ENCODE results near the gene SOX15. TPM values are rescaled to one million over a fixed set of nuclear protein-coding genes. Genes with fewer than 3 reads are reported as not detected.

The SOX15 gene
- total and polyA plus RNA-seq, 2 of the 13 experiments (the other 11 are each of a cell fraction or from before 2014, with no cell fraction given): 0.07 to 0.18 TPM

DNA sequence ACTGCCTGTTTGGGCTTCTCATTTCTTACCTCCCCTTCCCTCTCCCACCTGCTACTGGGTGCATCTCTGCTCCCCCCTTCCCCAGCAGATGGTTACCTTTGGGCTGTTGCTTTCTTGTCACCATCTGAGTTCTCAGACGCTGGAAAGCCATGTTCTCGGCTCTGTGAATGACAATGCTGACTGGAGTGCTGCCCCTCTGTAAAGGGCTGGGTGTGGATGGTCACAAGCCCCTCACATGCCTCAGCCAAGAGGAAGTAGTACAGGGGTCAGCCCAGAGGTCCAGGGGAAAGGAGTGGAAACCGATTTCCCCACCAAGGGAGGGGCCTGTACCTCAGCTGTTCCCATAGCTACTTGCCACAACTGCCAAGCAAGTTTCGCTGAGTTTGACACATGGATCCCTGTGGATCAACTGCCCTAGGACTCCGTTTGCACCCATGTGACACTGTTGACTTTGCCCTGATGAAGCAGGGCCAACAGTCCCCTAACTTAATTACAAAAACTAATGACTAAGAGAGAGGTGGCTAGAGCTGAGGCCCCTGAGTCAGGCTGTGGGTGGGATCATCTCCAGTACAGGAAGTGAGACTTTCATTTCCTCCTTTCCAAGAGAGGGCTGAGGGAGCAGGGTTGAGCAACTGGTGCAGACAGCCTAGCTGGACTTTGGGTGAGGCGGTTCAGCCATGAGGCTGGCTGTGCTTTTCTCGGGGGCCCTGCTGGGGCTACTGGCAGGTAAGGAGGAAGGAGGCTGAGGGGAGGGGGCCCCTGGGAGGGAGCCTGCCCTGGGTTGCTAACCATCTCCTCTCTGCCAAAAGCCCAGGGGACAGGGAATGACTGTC, 10.7 kb downstream of the SOX15 start, which contains the start of gene CD68 (continued):
- TF ChIP-seq, protein P1, sequence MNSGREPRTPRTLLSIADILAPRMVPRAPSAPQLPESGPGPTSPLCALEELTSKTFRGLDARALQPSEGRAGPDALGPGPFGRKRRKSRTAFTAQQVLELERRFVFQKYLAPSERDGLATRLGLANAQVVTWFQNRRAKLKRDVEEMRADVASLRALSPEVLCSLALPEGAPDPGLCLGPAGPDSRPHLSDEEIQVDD (CRISPR knock-in tag; IDR thresholded peaks at IDR 0.05; ENCODE audit: borderline replicate concordance): no peak
- TF ChIP-seq PHF5A (CRISPR knock-in tag; IDR thresholded peaks at IDR 0.05; ENCODE audit: low read depth, unreplicated experiment) (peak; percentile 90), HNF4A (CRISPR knock-in tag; IDR thresholded peaks at IDR 0.05) (peak; percentile 73), NFE2 (CRISPR knock-in tag; IDR thresholded peaks at IDR 0.05) (no peak), CEBPG (CRISPR knock-in tag; IDR thresholded peaks at IDR 0.05) (peak; percentile 95), ZFP36L2 (CRISPR knock-in tag; IDR thresholded peaks at IDR 0.05) (no peak), ZNF225 (CRISPR knock-in tag; IDR thresholded peaks at IDR 0.05) (no peak), TBX2 (CRISPR knock-in tag; IDR thresholded peaks at IDR 0.05; ENCODE audit: borderline replicate concordance) (peak; percentile 88; the same call in 1 of the 2 replicates), PLRG1 (conservative IDR thresholded peaks at IDR 0.05) (no peak), ZNF761 (CRISPR knock-in tag; conservative IDR thresholded peaks at IDR 0.05) (0 out of 2 replicates have a peak, but pooled peaks have one; percentile 34), SRSF4 (IDR thresholded peaks at IDR 0.05; ENCODE audit: low read depth, low read length, poor library complexity, severe bottlenecking) (no peak), MTA3 (CRISPR knock-in tag; IDR thresholded peaks at IDR 0.05) (no peak), NFE2L2 (IDR thresholded peaks at IDR 0.05; ENCODE audit: low read length) (no peak), HIVEP1 (CRISPR knock-in tag; IDR thresholded peaks at IDR 0.05) (peak; percentile 8; the same call in 1 of the 2 replicates), ATM (IDR thresholded peaks at IDR 0.05; ENCODE audit: borderline replicate concordance) (no peak), ZNF652 (CRISPR knock-in tag; IDR thresholded peaks at IDR 0.05; ENCODE audit: borderline replicate concordance, low read depth) (no peak)
- TF ChIP-seq, protein P2, sequence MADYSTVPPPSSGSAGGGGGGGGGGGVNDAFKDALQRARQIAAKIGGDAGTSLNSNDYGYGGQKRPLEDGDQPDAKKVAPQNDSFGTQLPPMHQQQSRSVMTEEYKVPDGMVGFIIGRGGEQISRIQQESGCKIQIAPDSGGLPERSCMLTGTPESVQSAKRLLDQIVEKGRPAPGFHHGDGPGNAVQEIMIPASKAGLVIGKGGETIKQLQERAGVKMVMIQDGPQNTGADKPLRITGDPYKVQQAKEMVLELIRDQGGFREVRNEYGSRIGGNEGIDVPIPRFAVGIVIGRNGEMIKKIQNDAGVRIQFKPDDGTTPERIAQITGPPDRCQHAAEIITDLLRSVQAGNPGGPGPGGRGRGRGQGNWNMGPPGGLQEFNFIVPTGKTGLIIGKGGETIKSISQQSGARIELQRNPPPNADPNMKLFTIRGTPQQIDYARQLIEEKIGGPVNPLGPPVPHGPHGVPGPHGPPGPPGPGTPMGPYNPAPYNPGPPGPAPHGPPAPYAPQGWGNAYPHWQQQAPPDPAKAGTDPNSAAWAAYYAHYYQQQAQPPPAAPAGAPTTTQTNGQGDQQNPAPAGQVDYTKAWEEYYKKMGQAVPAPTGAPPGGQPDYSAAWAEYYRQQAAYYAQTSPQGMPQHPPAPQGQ (CRISPR knock-in tag; IDR thresholded peaks at IDR 0.05; ENCODE audit: borderline replicate concordance): peak; percentile 83; the same call in 1 of the 2 replicates
- TF ChIP-seq, protein P3, sequence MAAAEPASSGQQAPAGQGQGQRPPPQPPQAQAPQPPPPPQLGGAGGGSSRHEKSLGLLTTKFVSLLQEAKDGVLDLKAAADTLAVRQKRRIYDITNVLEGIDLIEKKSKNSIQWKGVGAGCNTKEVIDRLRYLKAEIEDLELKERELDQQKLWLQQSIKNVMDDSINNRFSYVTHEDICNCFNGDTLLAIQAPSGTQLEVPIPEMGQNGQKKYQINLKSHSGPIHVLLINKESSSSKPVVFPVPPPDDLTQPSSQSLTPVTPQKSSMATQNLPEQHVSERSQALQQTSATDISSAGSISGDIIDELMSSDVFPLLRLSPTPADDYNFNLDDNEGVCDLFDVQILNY (CRISPR knock-in tag; conservative IDR thresholded peaks at IDR 0.05): no peak
- TF ChIP-seq, protein P4, sequence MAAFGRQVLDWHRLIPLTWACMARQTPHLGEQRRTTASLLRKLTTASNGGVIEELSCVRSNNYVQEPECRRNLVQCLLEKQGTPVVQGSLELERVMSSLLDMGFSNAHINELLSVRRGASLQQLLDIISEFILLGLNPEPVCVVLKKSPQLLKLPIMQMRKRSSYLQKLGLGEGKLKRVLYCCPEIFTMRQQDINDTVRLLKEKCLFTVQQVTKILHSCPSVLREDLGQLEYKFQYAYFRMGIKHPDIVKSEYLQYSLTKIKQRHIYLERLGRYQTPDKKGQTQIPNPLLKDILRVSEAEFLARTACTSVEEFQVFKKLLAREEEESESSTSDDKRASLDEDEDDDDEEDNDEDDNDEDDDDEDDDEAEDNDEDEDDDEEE (CRISPR knock-in tag; IDR thresholded peaks at IDR 0.05): peak; percentile 88
- TF ChIP-seq, protein P5, sequence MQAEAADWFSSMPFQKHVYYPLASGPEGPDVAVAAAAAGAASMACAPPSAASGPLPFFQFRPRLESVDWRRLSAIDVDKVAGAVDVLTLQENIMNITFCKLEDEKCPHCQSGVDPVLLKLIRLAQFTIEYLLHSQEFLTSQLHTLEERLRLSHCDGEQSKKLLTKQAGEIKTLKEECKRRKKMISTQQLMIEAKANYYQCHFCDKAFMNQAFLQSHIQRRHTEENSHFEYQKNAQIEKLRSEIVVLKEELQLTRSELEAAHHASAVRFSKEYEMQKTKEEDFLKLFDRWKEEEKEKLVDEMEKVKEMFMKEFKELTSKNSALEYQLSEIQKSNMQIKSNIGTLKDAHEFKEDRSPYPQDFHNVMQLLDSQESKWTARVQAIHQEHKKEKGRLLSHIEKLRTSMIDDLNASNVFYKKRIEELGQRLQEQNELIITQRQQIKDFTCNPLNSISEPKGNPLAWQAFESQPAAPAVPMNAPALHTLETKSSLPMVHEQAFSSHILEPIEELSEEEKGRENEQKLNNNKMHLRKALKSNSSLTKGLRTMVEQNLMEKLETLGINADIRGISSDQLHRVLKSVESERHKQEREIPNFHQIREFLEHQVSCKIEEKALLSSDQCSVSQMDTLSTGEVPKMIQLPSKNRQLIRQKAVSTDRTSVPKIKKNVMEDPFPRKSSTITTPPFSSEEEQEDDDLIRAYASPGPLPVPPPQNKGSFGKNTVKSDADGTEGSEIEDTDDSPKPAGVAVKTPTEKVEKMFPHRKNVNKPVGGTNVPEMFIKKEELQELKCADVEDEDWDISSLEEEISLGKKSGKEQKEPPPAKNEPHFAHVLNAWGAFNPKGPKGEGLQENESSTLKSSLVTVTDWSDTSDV (CRISPR knock-in tag; IDR thresholded peaks at IDR 0.05): no peak
- TF ChIP-seq, protein P6, sequence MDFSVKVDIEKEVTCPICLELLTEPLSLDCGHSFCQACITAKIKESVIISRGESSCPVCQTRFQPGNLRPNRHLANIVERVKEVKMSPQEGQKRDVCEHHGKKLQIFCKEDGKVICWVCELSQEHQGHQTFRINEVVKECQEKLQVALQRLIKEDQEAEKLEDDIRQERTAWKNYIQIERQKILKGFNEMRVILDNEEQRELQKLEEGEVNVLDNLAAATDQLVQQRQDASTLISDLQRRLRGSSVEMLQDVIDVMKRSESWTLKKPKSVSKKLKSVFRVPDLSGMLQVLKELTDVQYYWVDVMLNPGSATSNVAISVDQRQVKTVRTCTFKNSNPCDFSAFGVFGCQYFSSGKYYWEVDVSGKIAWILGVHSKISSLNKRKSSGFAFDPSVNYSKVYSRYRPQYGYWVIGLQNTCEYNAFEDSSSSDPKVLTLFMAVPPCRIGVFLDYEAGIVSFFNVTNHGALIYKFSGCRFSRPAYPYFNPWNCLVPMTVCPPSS (IDR thresholded peaks at IDR 0.05): no peak

Data from HepG2 (cell line).